H9 (cell line): Measurements from ENCODE around the gene FRAS1. TPM values are rescaled to one million over a fixed set of nuclear protein-coding genes. Genes with fewer than 3 reads are reported as not detected.

ENCODE experiments used
- DNase-seq: peaks from one replicate; pipeline ENCODE4 v3.0.0-alpha.2; 2017
- H2AFZ ChIP-seq: one replicate; pipeline ENCODE4 v1.6.1; 2013; ENCODE audit warnings: mild to moderate bottlenecking, low read length, control low read depth, moderate library complexity
- H2AK5ac ChIP-seq: 2 replicates; pipeline ENCODE4 v1.6.1; 2013; ENCODE audit warnings: low read length, control low read depth, mixed read lengths; ENCODE audit not compliant: insufficient read length
- H2BK120ac ChIP-seq: one replicate; pipeline ENCODE4 v1.6.1; 2013; ENCODE audit warnings: low read depth, mild to moderate bottlenecking, low read length, control low read depth, inconsistent platforms; ENCODE audit not compliant: poor library complexity, severe bottlenecking
- H2BK12ac ChIP-seq: 2 replicates; pipeline ENCODE4 v1.6.1; 2013; ENCODE audit warnings: low read length, control low read depth, mixed read lengths, low read depth; ENCODE audit not compliant: insufficient read length
- H2BK15ac ChIP-seq: 2 replicates; pipeline ENCODE4 v1.6.1; 2013; ENCODE audit warnings: low read depth, low read length, control low read depth
- H2BK20ac ChIP-seq: one replicate; pipeline ENCODE4 v1.6.1; 2013; ENCODE audit warnings: low read depth, mild to moderate bottlenecking, low read length, control low read depth, inconsistent platforms; ENCODE audit not compliant: poor library complexity, severe bottlenecking
- H2BK5ac ChIP-seq: 2 replicates; pipeline ENCODE4 v1.6.1; 2013; ENCODE audit warnings: low read length, control low read depth, mixed read lengths; ENCODE audit not compliant: insufficient read length
- H3K14ac ChIP-seq: 2 replicates; pipeline ENCODE4 v1.6.1; 2013; ENCODE audit warnings: low read length, control low read depth; ENCODE audit not compliant: insufficient read depth
- H3K18ac ChIP-seq: 2 replicates; pipeline ENCODE4 v1.6.1; 2013; ENCODE audit warnings: low read depth, mild to moderate bottlenecking, mixed read lengths, low read length, control low read depth; ENCODE audit not compliant: insufficient read length
- H3K23ac ChIP-seq: 2 replicates; pipeline ENCODE4 v1.6.1; 2013; ENCODE audit warnings: low read length, control low read depth, mixed read lengths, low read depth; ENCODE audit not compliant: insufficient read length
- H3K23me2 ChIP-seq: 2 replicates; pipeline ENCODE4 v1.6.1; 2013; ENCODE audit warnings: low read depth, mild to moderate bottlenecking, mixed read lengths, low read length, control low read depth; ENCODE audit not compliant: insufficient read length, poor library complexity, severe bottlenecking
- H3K27ac ChIP-seq: 2 replicates; pipeline ENCODE4 v1.5.1; 2013; ENCODE audit warnings: low read length, control low read depth, mixed read lengths, low read depth; ENCODE audit not compliant: insufficient read length
- H3K27me3 ChIP-seq: 2 replicates; pipeline ENCODE4 v1.6.1; 2013; ENCODE audit warnings: low read length, control low read depth, inconsistent platforms; ENCODE audit not compliant: insufficient read depth
- H3K4ac ChIP-seq: 2 replicates; pipeline ENCODE4 v1.6.1; 2013; ENCODE audit warnings: low read depth, mild to moderate bottlenecking, control low read depth, inconsistent platforms, low read length, moderate library complexity
- H3K4me1 ChIP-seq: 2 replicates; pipeline ENCODE4 v1.6.1; 2013; ENCODE audit warnings: low read length, control low read depth, inconsistent platforms; ENCODE audit not compliant: insufficient read depth
- H3K4me2 ChIP-seq: 2 replicates; pipeline ENCODE4 v1.6.1; 2013; ENCODE audit warnings: low read length, control low read depth, mixed read lengths; ENCODE audit not compliant: insufficient read length, insufficient read depth
- H3K56ac ChIP-seq: 2 replicates; pipeline ENCODE4 v1.6.1; 2013; ENCODE audit warnings: low read depth, mild to moderate bottlenecking, mixed read lengths, low read length, control low read depth; ENCODE audit not compliant: insufficient read length
- H3K79me1 ChIP-seq: 2 replicates; pipeline ENCODE4 v1.6.1; 2013; ENCODE audit warnings: low read depth, mild to moderate bottlenecking, moderate library complexity, low read length, control low read depth, inconsistent platforms; ENCODE audit not compliant: insufficient read depth, poor library complexity, severe bottlenecking
- H3K79me2 ChIP-seq: 2 replicates; pipeline ENCODE4 v1.6.1; 2013; ENCODE audit warnings: low read length, control low read depth, inconsistent platforms; ENCODE audit not compliant: insufficient read depth
- H3K9ac ChIP-seq: 2 replicates; pipeline ENCODE4 v1.6.1; 2013; ENCODE audit warnings: low read length, control low read depth, mixed read lengths; ENCODE audit not compliant: insufficient read length; ENCODE audit errors: extremely low read depth
- H3K9me3 ChIP-seq: one replicate; pipeline ENCODE4 v1.6.1; 2013; ENCODE audit warnings: low read depth, low read length, inconsistent platforms; ENCODE audit not compliant: control insufficient read depth
- H3T11ph ChIP-seq: one replicate; pipeline ENCODE4 v1.6.1; 2013; ENCODE audit warnings: mild to moderate bottlenecking, low read length, control low read depth, inconsistent platforms
- H4K20me1 ChIP-seq: one replicate; pipeline ENCODE4 v1.6.1; 2013; ENCODE audit not compliant: control insufficient read depth, insufficient read length, insufficient read depth
- H4K5ac ChIP-seq: 2 replicates; pipeline ENCODE4 v1.6.1; 2013; ENCODE audit warnings: low read depth, mild to moderate bottlenecking, mixed read lengths, low read length, control low read depth; ENCODE audit not compliant: insufficient read length
- H4K8ac ChIP-seq: replicated peaks from 2 replicates; pipeline ENCODE4 v1.6.1; 2013; ENCODE audit warnings: low read length, control low read depth, mixed read lengths, low read depth; ENCODE audit not compliant: insufficient read length
- H4K91ac ChIP-seq: 2 replicates; pipeline ENCODE4 v1.6.1; 2013; ENCODE audit warnings: low read depth, mild to moderate bottlenecking, moderate library complexity, mixed read lengths, low read length, control low read depth; ENCODE audit not compliant: insufficient read length
- H3K27ac Mint-ChIP-seq, 3 experiments: 2 replicates in 2 of 3; 3 replicates in 1 of 3; pipeline ENCODE4 v1.8.0; 2020 to 2021; ENCODE audit warnings: mixed read lengths in 3 of 3, mild to moderate bottlenecking in 1 of 3, moderate library complexity in 1 of 3
- H3K27me3 Mint-ChIP-seq: 2 replicates; pipeline ENCODE4 v1.8.0; 2021; ENCODE audit warnings: low read depth, mild to moderate bottlenecking, moderate library complexity, mixed read lengths
- H3K36me3 Mint-ChIP-seq, 3 experiments: 2 replicates in 2 of 3; 3 replicates in 1 of 3; pipeline ENCODE4 v1.8.0; 2020 to 2021; ENCODE audit warnings: low read depth in 3 of 3, mixed read lengths in 3 of 3; ENCODE audit not compliant: insufficient read depth in 1 of 3
- H3K4me1 Mint-ChIP-seq, 2 experiments: 2 replicates each; pipeline ENCODE4 v1.8.0; 2020; ENCODE audit warnings: mixed read lengths in 2 of 2
- H3K4me3 Mint-ChIP-seq, 2 experiments: 2 replicates in 1 of 2; 3 replicates in 1 of 2; pipeline ENCODE4 v1.8.0; 2020 to 2021; ENCODE audit warnings: mild to moderate bottlenecking in 2 of 2, mixed read lengths in 2 of 2, moderate library complexity in 1 of 2
- H3K9me3 Mint-ChIP-seq, 2 experiments: 2 replicates in 1 of 2; 3 replicates in 1 of 2; pipeline ENCODE4 v1.8.0; 2020; ENCODE audit warnings: mild to moderate bottlenecking in 2 of 2, mixed read lengths in 2 of 2, moderate library complexity in 1 of 2
- CTCF ChIP-seq: fragments of 200-600 bp; sonication (generic); conservative IDR thresholded peaks from 3 replicates; pipeline ENCODE4 v1.8.0; 2021; ENCODE audit warnings: antibody characterized with exemption, mild to moderate bottlenecking
- WGBS: extraction: QIAGEN DNeasy Blood & Tissue Kit; methylation state at CpG from one replicate; pipeline ENCODE4 v1.1.7; 2013; ENCODE audit warnings: missing lambda C conversion rate, low lambda C conversion rate, mixed read lengths; ENCODE audit not compliant: insufficient read length; ENCODE audit errors: extremely low coverage; 5-methylcytosine and 5-hydroxymethylcytosine counted together
- total RNA-seq: library from RNA; stranded (reverse); gene quantifications from 2 replicates; pipeline ENCODE4 v1.2.1, GENCODE V29; 2021

The FRAS1 gene
- total RNA-seq, 1 experiment from 2014 or later = 58.5 TPM

- no peak overlapping the region for H2BK12ac ChIP-seq
- H3K9me3 Mint-ChIP-seq = no peaks in the 10 kb centered on the region
- no peak overlapping the region for H2BK20ac ChIP-seq
- H2BK120ac ChIP-seq = no peak overlapping the region
- TF ChIP-seq CTCF = no peak
- H3K9ac ChIP-seq = no peak overlapping the region
- no peak overlapping the region for H3K27ac ChIP-seq
- no peaks in the 10 kb centered on the region for H3K9me3 ChIP-seq
- no peak overlapping the region for H2BK5ac ChIP-seq
- no peak overlapping the region for H3K18ac ChIP-seq
- H3K14ac ChIP-seq = no peak overlapping the region
- no peaks in the 10 kb centered on the region for H3K4me1 ChIP-seq
- WGBS = no CpG with 5 or more reads among the region's 5 CpGs
- H3K27me3 Mint-ChIP-seq = no peaks in the 10 kb centered on the region
- H3T11ph ChIP-seq = no peak overlapping the region
- H4K20me1 ChIP-seq = no peaks in the 10 kb centered on the region
- no peaks in the 10 kb centered on the region for H3K79me2 ChIP-seq
- H3K23ac ChIP-seq = no peak overlapping the region
- H3K27me3 ChIP-seq = no peaks in the 10 kb centered on the region
- H3K4ac ChIP-seq = no peak overlapping the region
- H4K5ac ChIP-seq = no peak overlapping the region
- H3K79me1 ChIP-seq = no peaks in the 10 kb centered on the region
- DNase-seq = no peak
- no peak overlapping the region for H3K4me2 ChIP-seq
- H3K27ac Mint-ChIP-seq = no peak overlapping the region
- peaks cover 17 to 57% (median 45%) of the 10 kb centered on the region in 3 experiments; a peak in 6 of 7 replicates for H3K36me3 Mint-ChIP-seq
- H4K8ac ChIP-seq = no peak overlapping the region
- H3K56ac ChIP-seq = no peak overlapping the region
- no peak overlapping the region for H2AK5ac ChIP-seq
- no peak overlapping the region for H4K91ac ChIP-seq
- no peak overlapping the region for H2AFZ ChIP-seq
- H3K23me2 ChIP-seq = no peaks in the 10 kb centered on the region
- H2BK15ac ChIP-seq = no peak overlapping the region
- H3K4me3 Mint-ChIP-seq = no peak overlapping the region
- H3K4me1 Mint-ChIP-seq = peaks cover 5% of the 10 kb centered on the region in 2 experiments; a peak in 3 of 4 replicates
Observed at GRCh38 chr4:78446619-78447018, 389.5 kb downstream of the FRAS1 start.
